ENCODE data around the gene PPM1B. TPM values are rescaled to one million over a fixed set of nuclear protein-coding genes. Genes with fewer than 3 reads are reported as not detected.

The PPM1B gene
- total RNA-seq, 3 donors from 2014 or later: 37.7 to 95.9 (median 59.7) TPM

GRCh38 chr2:44187251-44187650 is 18.6 kb downstream of the PPM1B start:
- no peak overlapping the region for H3K4me3 ChIP-seq
- DNase-seq (ENCODE audit: low spot score in 2 of 2): no peak
- no peaks in the 10 kb centered on the region for H3K27me3 ChIP-seq
- no peak overlapping the region for H3K27ac ChIP-seq
- H3K4me1 ChIP-seq: no peaks in the 10 kb centered on the region
- no peaks in the 10 kb centered on the region for H3K36me3 ChIP-seq
- no peak for TF ChIP-seq POLR2A (IDR thresholded peaks at IDR 0.05)
- TF ChIP-seq CTCF (IDR thresholded peaks at IDR 0.05): no peak
- no peak for TF ChIP-seq POLR2AphosphoS5 (IDR thresholded peaks at IDR 0.05)
- no peaks in the 10 kb centered on the region for H3K9me3 ChIP-seq
- intact Hi-C loops (cut with DNase I; ENCODE audit: low total_unique reads): no loop called here

GRCh38 chr2:44188696-44189095 is 20.0 kb downstream of the PPM1B start:
- no peak for TF ChIP-seq CTCF (IDR thresholded peaks at IDR 0.05)
- Histone ChIP-seq H3K27ac (no peak overlapping the region), H3K4me1 (peaks cover 0 to 5% of the 10 kb centered on the region in 2 donors), H3K27me3 (no peaks in the 10 kb centered on the region), H3K36me3 (no peaks in the 10 kb centered on the region), H3K4me3 (no peak overlapping the region), H3K9me3 (no peaks in the 10 kb centered on the region)
- intact Hi-C loops (cut with DNase I; ENCODE audit: low total_unique reads): no loop called here
- DNase-seq (ENCODE audit: low spot score in 2 of 2): no peak

- TF ChIP-seq POLR2AphosphoS5 (IDR thresholded peaks at IDR 0.05) (no peak), POLR2A (IDR thresholded peaks at IDR 0.05) (no peak)
- intact Hi-C loops (cut with DNase I; ENCODE audit: low total_unique reads): no loop called here
- H3K4me1 ChIP-seq: peaks cover 0 to 5% of the 10 kb centered on the region in 2 donors
Observed at GRCh38 chr2:44189104-44189503, 20.4 kb downstream of the PPM1B start.

GRCh38 chr2:44190526-44190925 is 21.9 kb downstream of the PPM1B start:
- no peaks in the 10 kb centered on the region for H3K27me3 ChIP-seq
- no peaks in the 10 kb centered on the region for H3K36me3 ChIP-seq
- H3K9me3 ChIP-seq: no peaks in the 10 kb centered on the region
- H3K27ac ChIP-seq: no peak overlapping the region
- intact Hi-C loops (cut with DNase I; ENCODE audit: low total_unique reads): no loop called here
- TF ChIP-seq CTCF (IDR thresholded peaks at IDR 0.05) (no peak), POLR2A (IDR thresholded peaks at IDR 0.05) (no peak), POLR2AphosphoS5 (IDR thresholded peaks at IDR 0.05) (no peak)
- DNase-seq (ENCODE audit: low spot score in 2 of 2): no peak
- no peak overlapping the region for H3K4me3 ChIP-seq
- peaks cover 0 to 5% of the 10 kb centered on the region in 2 donors for H3K4me1 ChIP-seq

More at GRCh38 chr2:44189104-44189503, 20.4 kb downstream of the PPM1B start:
- DNase-seq (ENCODE audit: low spot score in 2 of 2): no peak
- Histone ChIP-seq H3K9me3 (no peaks in the 10 kb centered on the region), H3K36me3 (no peaks in the 10 kb centered on the region), H3K27me3 (no peaks in the 10 kb centered on the region), H3K27ac (no peak overlapping the region), H3K4me3 (no peak overlapping the region)

- no peaks in the 10 kb centered on the region for H3K27me3 ChIP-seq
- H3K4me1 ChIP-seq: peaks cover 0 to 5% of the 10 kb centered on the region in 2 donors
- no peaks in the 10 kb centered on the region for H3K36me3 ChIP-seq
- no peaks in the 10 kb centered on the region for H3K9me3 ChIP-seq
- no peak overlapping the region for H3K4me3 ChIP-seq
- TF ChIP-seq POLR2A (IDR thresholded peaks at IDR 0.05): no peak
- no peak for TF ChIP-seq CTCF (IDR thresholded peaks at IDR 0.05)
- TF ChIP-seq POLR2AphosphoS5 (IDR thresholded peaks at IDR 0.05): no peak
- intact Hi-C loops (cut with DNase I; ENCODE audit: low total_unique reads): no loop called here
- H3K27ac ChIP-seq: no peak overlapping the region
- no peak for DNase-seq (ENCODE audit: low spot score in 2 of 2)
Observed at GRCh38 chr2:44191739-44192138, 23.1 kb downstream of the PPM1B start.

- intact Hi-C loops (cut with DNase I; ENCODE audit: low total_unique reads): no loop called here
- H3K9me3 ChIP-seq: no peaks in the 10 kb centered on the region
- no peak for DNase-seq (ENCODE audit: low spot score in 2 of 2)
Observed at GRCh38 chr2:44192646-44193045, 24.0 kb downstream of the PPM1B start.

More at GRCh38 chr2:44192646-44193045, 24.0 kb downstream of the PPM1B start:
- peaks cover 0 to 5% of the 10 kb centered on the region in 2 donors for H3K4me1 ChIP-seq
- H3K36me3 ChIP-seq: no peaks in the 10 kb centered on the region
- no peak overlapping the region for H3K27ac ChIP-seq
- no peaks in the 10 kb centered on the region for H3K27me3 ChIP-seq
- no peak overlapping the region for H3K4me3 ChIP-seq
- no peak for TF ChIP-seq POLR2A (IDR thresholded peaks at IDR 0.05)
- no peak for TF ChIP-seq POLR2AphosphoS5 (IDR thresholded peaks at IDR 0.05)
- TF ChIP-seq CTCF (IDR thresholded peaks at IDR 0.05): no peak
